Adrenal gland (tissue), 12 donors: Measurements from ENCODE around the gene PAQR4. TPM values are rescaled to one million over a fixed set of nuclear protein-coding genes. Genes with fewer than 3 reads are reported as not detected.

Experiments
- DNase-seq, 7 donors: peaks; one replicate each; pipeline ENCODE4 v3.0.0-alpha.2; 2019 to 2020
- H3K27ac ChIP-seq, 5 donors: fragments of 200-600 bp; sonication (generic) in 4 of 5; 1 replicate in 3 of 5; 2 replicates in 2 of 5; pipeline versions ENCODE4 v1.5.1 to v1.8.0; 2016 to 2020; ENCODE audit warnings: mild to moderate bottlenecking in 1 of 5
- H3K27me3 ChIP-seq: fragments of 200-600 bp; 2 replicates; pipeline ENCODE4 v1.8.0; 2021
- H3K36me3 ChIP-seq, 2 donors: fragments of 200-600 bp; replicated peaks in 1 of 2; 1 replicate in 1 of 2; 2 replicates in 1 of 2; pipeline versions ENCODE4 v1.5.1 to v1.8.0; 2018 to 2022
- H3K4me1 ChIP-seq, 2 donors: fragments of 200-600 bp; replicated peaks in 1 of 2; 1 replicate in 1 of 2; 2 replicates in 1 of 2; pipeline versions ENCODE4 v1.5.1 to v1.8.0; 2018 to 2021
- H3K4me3 ChIP-seq, 4 donors: fragments of 200-600 bp; sonication (generic) in 3 of 4; one replicate each; pipeline ENCODE4 v1.5.1; 2016 to 2018
- H3K9me3 ChIP-seq, 3 donors: fragments of 200-600 bp; sonication (generic) in 1 of 3; replicated peaks in 1 of 3; 1 replicate in 2 of 3; 2 replicates in 1 of 3; pipeline versions ENCODE4 v1.5.1 to v1.8.0; 2016 to 2021
- CTCF ChIP-seq, 6 experiments: fragments of 450-650 bp in 4 of 6; fragments of 200-600 bp in 2 of 6; sonication (generic) in 1 of 6; IDR thresholded peaks; 1 replicate in 5 of 6; 2 replicates in 1 of 6; pipeline versions ENCODE4 v1.5.1 to v1.8.0; 2016 to 2021; ENCODE audit warnings: antibody characterized with exemption in 6 of 6, mild to moderate bottlenecking in 2 of 6, moderate library complexity in 1 of 6
- POLR2A ChIP-seq, 2 donors: fragments of 450-650 bp; IDR thresholded peaks; one replicate each; pipeline ENCODE4 v1.6.1; 2017; ENCODE audit warnings: antibody characterized with exemption in 2 of 2, mild to moderate bottlenecking in 2 of 2, moderate library complexity in 1 of 2
- WGBS, 4 donors: extraction: QIAGEN DNeasy Blood & Tissue Kit in 2 of 4; methylation state at CpG; one replicate each; pipeline versions ENCODE4 v1.1.5 to v1.1.7; 2013 to 2017; 5-methylcytosine and 5-hydroxymethylcytosine counted together
- intact Hi-C, 2 donors: fragments of 100-400 bp; cut with DNase I; formaldehyde crosslinking; loops; one replicate each; pipeline versions ENCODE4 v1.14.1 to v1.15.0; 2022 to 2023
- polyA plus RNA-seq, 3 donors: library from polyadenylated mRNA; stranded (reverse); fragments of 200-250 nt in 2 of 3; fragments of 350-450 nt in 1 of 3; fragmentation: Illumina TruSeq in 1 of 3; extraction: RNeasy Lipid Tissue Mini Kit (QIAGEN cat#74804) in 1 of 3; gene quantifications; one replicate each; pipeline ENCODE4 v1.2.3, GENCODE V29; 2013 to 2014
- total RNA-seq, 9 donors: library from RNA; depleted of rRNA in 4 of 9; stranded (reverse); fragments of >200 nt in 4 of 9; fragments of 120-200 nt in 1 of 9; fragmentation: NEBNext Ultra II Directional in 1 of 9; extraction: Animal tissue kit (Norgen Biotek cat#: 25700) in 1 of 9; gene quantifications; one replicate each; pipeline versions ENCODE4 v1.1.0 to v1.2.4, GENCODE V29; 2013 to 2023
- donor health status: healthy with polysubstance abuse.
- donor health status: Bipolar disorder and iron deficiency.
- donor health status: DM: yes; HTN: yes; CAD: no.
- donor health status: DM: no; HTN: no; CAD: no.
- donor health status: DM: no; HTN: no; CAD: no.
- donor health status: DM: yes; HTN: yes; CAD: no.

PAQR4 gene
- total and polyA plus RNA-seq, 12 donors = 4.1 to 17.0 (median 12.1) TPM

- no peak overlapping the region for H3K27ac ChIP-seq
- TF ChIP-seq POLR2A (IDR thresholded peaks at IDR 0.05) = no peak
- no peak for TF ChIP-seq CTCF (IDR thresholded peaks at IDR 0.05)
- 69 to 80% (median 74%) methylated on average over 6 to 13 of the region's 13 CpGs for WGBS, 4 donors
- no peak for DNase-seq
- no peaks in the 10 kb centered on the region for H3K27me3 ChIP-seq
- H3K36me3 ChIP-seq = no peaks in the 10 kb centered on the region
- no peak overlapping the region for H3K4me3 ChIP-seq
- intact Hi-C loops = loop anchor here in 1 of 2 donors (5.0 kb wide), 1 partner anchor 36 kb away; no protein-coding TSS in a partner anchor
- no peaks in the 10 kb centered on the region for H3K4me1 ChIP-seq
- no peaks in the 10 kb centered on the region for H3K9me3 ChIP-seq
Observed at GRCh38 chr16:2996298-2996697, 27.1 kb downstream of the PAQR4 start.

GRCh38 chr16:2999929-3000328, 30.8 kb downstream of the PAQR4 start:
- 81 to 86% (median 82%) methylated on average over 6 of the region's 6 CpGs for WGBS, 4 donors
- no peaks in the 10 kb centered on the region for H3K36me3 ChIP-seq
- H3K4me3 ChIP-seq = no peak overlapping the region
- TF ChIP-seq CTCF (IDR thresholded peaks at IDR 0.05) (no peak), POLR2A (IDR thresholded peaks at IDR 0.05) (no peak)
- H3K4me1 ChIP-seq = peaks cover 0 to 2% of the 10 kb centered on the region in 2 donors
- DNase-seq = no peak
- H3K9me3 ChIP-seq = no peaks in the 10 kb centered on the region
- no peaks in the 10 kb centered on the region for H3K27me3 ChIP-seq
- H3K27ac ChIP-seq = no peak overlapping the region
- intact Hi-C loops = loop anchor here in 1 of 2 donors (5.0 kb wide), 1 partner anchor 32 kb away; no protein-coding TSS in a partner anchor

- Histone ChIP-seq H3K36me3 (no peaks in the 10 kb centered on the region), H3K4me1 (peaks cover 0 to 4% of the 10 kb centered on the region in 2 donors), H3K4me3 (no peak overlapping the region), H3K27me3 (no peaks in the 10 kb centered on the region), H3K27ac (no peak overlapping the region), H3K9me3 (no peaks in the 10 kb centered on the region)
- no peak for DNase-seq
- WGBS, 4 donors = 70 to 100% (median 76%) methylated on average over 1 to 4 of the region's 4 CpGs
- intact Hi-C loops = no loop called here
- TF ChIP-seq CTCF (IDR thresholded peaks at IDR 0.05) (no peak), POLR2A (IDR thresholded peaks at IDR 0.05) (no peak)
Observed at GRCh38 chr16:3000540-3000939, 31.4 kb downstream of the PAQR4 start.

- Histone ChIP-seq H3K4me3 (no peak overlapping the region), H3K36me3 (no peaks in the 10 kb centered on the region), H3K4me1 (peaks cover 0 to 4% of the 10 kb centered on the region in 2 donors), H3K27me3 (no peaks in the 10 kb centered on the region), H3K9me3 (no peaks in the 10 kb centered on the region), H3K27ac (no peak overlapping the region)
- WGBS, 4 donors = 64 to 69% (median 65%) methylated on average over 5 to 12 of the region's 12 CpGs; no CpG with 5 or more reads in 1 of the 4 donors
- no peak for DNase-seq
- no peak for TF ChIP-seq CTCF (IDR thresholded peaks at IDR 0.05)
- TF ChIP-seq POLR2A (IDR thresholded peaks at IDR 0.05) = no peak
- intact Hi-C loops = no loop called here
Observed at GRCh38 chr16:3001316-3001715, 32.2 kb downstream of the PAQR4 start.
